Duodenal mucosa (tissue), 2 donors: ENCODE results near the gene ADAM20.
"Not testable (repeated sequence)": the region's sequence is repeated elsewhere in the genome, so short reads cannot be mapped to it uniquely, and the experiment has no call there.

Experiments used
- H3K27ac ChIP-seq: one replicate; pipeline ENCODE4 v1.7.0; 2013; ENCODE audit warnings: low read depth, low read length
- H3K27me3 ChIP-seq, 2 donors: one replicate each; pipeline ENCODE4 v1.7.0; 2013; ENCODE audit warnings: low read length in 2 of 2, control low read depth in 1 of 2; ENCODE audit not compliant: insufficient read depth in 2 of 2, control insufficient read depth in 1 of 2
- H3K36me3 ChIP-seq, 2 donors: one replicate each; pipeline ENCODE4 v1.7.0; 2013; ENCODE audit warnings: low read length in 2 of 2, control low read depth in 1 of 2; ENCODE audit not compliant: insufficient read depth in 2 of 2, control insufficient read depth in 1 of 2
- H3K4me1 ChIP-seq, 2 donors: one replicate each; pipeline ENCODE4 v1.7.0; 2013; ENCODE audit warnings: low read length in 2 of 2, control low read depth in 1 of 2; ENCODE audit not compliant: insufficient read depth in 2 of 2, control insufficient read depth in 1 of 2
- H3K4me3 ChIP-seq, 2 donors: one replicate each; pipeline ENCODE4 v1.7.0; 2013; ENCODE audit warnings: low read length in 2 of 2, low read depth in 1 of 2
- H3K9ac ChIP-seq, 2 donors: one replicate each; pipeline ENCODE4 v1.7.0; 2013; ENCODE audit warnings: low read length in 2 of 2, low read depth in 1 of 2
- H3K9me3 ChIP-seq, 2 donors: one replicate each; pipeline ENCODE4 v1.7.0; 2013; ENCODE audit warnings: low read length in 2 of 2, control low read depth in 1 of 2; ENCODE audit not compliant: control insufficient read depth in 1 of 2

ADAM20 gene

DNA sequence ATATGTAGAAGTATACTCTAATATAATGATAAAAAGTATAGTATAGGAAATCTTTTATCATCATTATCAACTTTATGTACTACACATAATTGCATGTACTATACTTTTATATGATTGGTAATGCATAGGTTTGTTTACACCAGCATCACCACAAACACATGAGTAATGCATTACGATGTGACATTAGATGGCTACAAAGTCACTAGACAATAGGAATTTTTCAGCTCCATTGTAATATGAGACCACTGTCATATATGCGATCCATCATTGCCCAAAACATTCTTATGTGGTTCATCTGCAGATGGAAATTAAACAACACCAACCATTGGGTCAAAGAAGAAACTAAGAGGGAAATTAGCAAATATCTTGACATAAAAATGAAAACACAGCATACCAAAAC lies 4.4 kb downstream of the ADAM20 start:
- H3K9ac ChIP-seq: no peak overlapping the region
- no peaks in the 10 kb centered on the region for H3K36me3 ChIP-seq
- no peaks in the 10 kb centered on the region for H3K9me3 ChIP-seq
- H3K4me3 ChIP-seq: no peak overlapping the region
- H3K27me3 ChIP-seq: no peaks in the 10 kb centered on the region
- H3K4me1 ChIP-seq: no peaks in the 10 kb centered on the region
- no peak overlapping the region for H3K27ac ChIP-seq

DNA sequence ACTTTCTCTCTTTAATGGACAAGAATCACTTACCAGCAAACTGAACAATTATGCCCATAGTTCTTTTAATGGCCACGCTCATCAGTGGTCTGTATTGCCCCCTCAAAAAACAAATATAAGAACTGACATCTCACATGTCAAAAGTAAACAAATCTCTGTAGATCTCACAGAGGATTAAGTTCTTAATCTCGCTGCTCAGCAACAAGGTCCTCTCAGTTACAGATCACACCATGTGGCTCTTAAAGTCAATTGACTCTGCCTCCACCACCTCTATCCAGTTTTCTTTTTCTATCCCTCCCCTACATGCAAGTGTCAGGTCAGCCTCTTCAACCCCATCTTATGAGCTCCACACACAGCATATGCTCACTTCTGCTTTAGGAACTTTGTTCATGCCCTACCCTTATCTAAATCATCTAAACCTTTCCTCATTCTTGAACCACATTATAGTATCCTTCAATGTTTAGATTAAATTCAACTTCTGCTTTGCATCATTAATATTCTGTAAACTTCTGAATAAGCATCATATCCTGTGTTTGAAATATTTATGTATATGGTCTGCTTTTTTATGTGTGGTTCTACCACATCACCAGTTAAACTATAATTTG lies 7.2 kb downstream of the ADAM20 start:
- no peaks in the 10 kb centered on the region for H3K36me3 ChIP-seq
- H3K4me3 ChIP-seq: no peak overlapping the region
- H3K4me1 ChIP-seq: no peaks in the 10 kb centered on the region
- H3K9ac ChIP-seq: no peak overlapping the region
- H3K27me3 ChIP-seq: no peaks in the 10 kb centered on the region
- H3K27ac ChIP-seq: no peak overlapping the region
- H3K9me3 ChIP-seq: no peaks in the 10 kb centered on the region

DNA sequence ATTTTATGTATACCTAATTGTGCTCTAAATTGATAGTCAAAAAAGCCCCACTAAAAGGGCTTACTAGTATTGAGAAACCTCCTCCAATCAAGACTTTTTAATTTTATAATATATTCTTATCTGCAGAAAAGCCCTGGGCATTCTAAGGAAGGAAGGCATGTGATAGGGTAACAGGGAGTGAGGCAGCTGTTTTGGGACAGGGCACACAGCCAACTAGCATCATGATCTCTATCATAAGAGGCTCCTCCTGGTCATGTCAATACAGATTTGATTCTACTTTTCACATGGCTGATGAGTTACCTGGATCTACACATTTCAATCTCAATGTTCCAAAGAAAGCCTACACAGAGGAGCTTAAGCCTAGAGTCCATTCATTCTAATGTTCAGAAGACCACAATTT lies 9.1 kb downstream of the ADAM20 start:
- H3K27me3 ChIP-seq: no peaks in the 10 kb centered on the region
- H3K9ac ChIP-seq: no peak overlapping the region
- no peak overlapping the region for H3K4me3 ChIP-seq
- H3K27ac ChIP-seq: no peak overlapping the region
- no peaks in the 10 kb centered on the region for H3K9me3 ChIP-seq
- no peaks in the 10 kb centered on the region for H3K36me3 ChIP-seq
- H3K4me1 ChIP-seq: no peaks in the 10 kb centered on the region

DNA sequence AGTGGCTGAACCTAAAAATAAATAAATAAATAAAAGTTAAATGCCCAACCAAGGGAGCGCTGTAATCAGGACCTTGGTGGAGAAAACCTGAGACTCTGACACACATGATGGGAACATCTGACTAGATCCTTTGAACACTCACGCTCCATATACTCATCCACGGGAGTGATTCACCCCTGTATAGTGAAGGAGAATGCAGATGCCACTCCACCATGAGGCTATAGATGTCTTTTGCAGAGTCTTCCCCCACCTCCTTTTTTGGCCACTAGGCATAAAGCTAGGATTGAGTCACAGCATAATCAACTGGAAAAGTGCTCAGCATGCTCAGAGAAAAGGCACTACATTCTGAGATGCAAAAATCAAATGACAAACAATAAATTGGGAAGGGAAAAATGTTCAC lies 19.0 kb downstream of the ADAM20 start:
- no peaks in the 10 kb centered on the region for H3K27me3 ChIP-seq
- H3K9me3 ChIP-seq: peaks cover 0 to 5% of the 10 kb centered on the region in 2 donors
- no peak overlapping the region for H3K9ac ChIP-seq
- H3K36me3 ChIP-seq: no peaks in the 10 kb centered on the region
- no peaks in the 10 kb centered on the region for H3K4me1 ChIP-seq
- H3K27ac ChIP-seq: no peak overlapping the region
- no peak overlapping the region for H3K4me3 ChIP-seq

DNA sequence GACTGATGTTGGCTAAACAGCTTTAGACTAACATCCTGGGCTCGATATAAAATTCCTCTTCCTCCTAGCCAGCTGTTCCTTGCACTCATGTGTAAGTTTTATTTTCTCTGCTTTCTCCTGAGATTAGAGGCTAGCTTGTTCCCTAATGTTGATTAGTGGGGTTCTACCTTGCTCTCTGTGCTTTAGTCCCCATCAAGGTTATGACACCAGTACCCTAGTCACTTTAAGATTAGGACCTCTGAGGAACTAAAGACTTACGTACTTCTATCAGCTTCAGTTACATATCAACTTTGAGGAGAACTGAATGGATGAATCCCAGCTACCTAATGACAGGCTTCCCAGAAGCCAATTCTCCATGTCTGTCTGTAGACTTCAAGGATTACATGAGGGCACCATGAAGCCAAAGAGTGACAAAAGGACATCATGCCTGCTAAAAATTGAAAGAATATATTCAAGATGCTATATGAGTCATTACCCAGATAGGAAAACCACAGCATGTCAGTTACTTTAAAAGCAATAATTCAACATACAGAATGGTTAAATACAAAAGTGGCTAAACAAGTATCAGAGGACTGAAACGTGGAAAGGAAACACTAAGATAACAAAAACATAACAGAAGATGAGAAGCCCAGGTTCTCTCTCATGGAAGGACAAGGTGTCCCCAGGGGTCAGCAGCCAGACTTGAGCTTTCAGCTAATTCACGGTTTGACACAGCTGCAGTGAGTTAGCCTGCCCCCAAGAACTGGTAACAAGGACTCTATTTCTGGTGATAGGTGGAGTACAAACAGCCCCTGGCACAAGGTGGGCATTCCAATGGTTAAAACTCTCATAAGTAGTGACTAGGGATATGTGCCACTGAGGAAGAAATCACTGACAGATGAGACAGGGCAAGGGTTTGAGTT lies 20.4 kb downstream of the ADAM20 start:
- Histone ChIP-seq H3K36me3 (no peaks in the 10 kb centered on the region), H3K9me3 (peaks cover 0 to 5% of the 10 kb centered on the region in 2 donors), H3K27ac (no peak overlapping the region)

DNA sequence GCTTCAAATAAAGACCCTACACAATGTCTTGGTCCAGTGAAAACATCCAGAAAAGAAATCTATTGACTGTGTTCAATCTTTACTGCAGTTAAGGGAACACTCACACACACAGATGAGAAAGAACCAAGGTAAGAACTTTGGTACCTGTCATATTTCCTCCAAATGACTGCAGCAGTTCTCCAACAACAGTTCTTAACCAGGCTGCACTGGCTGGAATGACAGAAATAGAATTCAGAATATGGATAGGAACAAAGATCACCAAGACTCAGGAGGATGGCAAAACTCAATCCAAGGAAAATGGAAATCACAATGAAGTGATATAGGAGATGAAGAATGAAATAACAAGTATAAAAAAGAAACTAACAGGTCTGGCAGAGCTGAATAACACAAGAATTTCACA lies 36.6 kb downstream of the ADAM20 start:
- Histone ChIP-seq H3K27me3 (no peaks in the 10 kb centered on the region), H3K9me3 (no peaks in the 10 kb centered on the region), H3K9ac (no peak overlapping the region), H3K27ac (no peak overlapping the region), H3K4me1 (no peaks in the 10 kb centered on the region), H3K4me3 (no peak overlapping the region), H3K36me3 (no peaks in the 10 kb centered on the region)

More for the DNA sequence above, 20.4 kb downstream of the ADAM20 start:
- no peak overlapping the region for H3K4me3 ChIP-seq
- no peaks in the 10 kb centered on the region for H3K27me3 ChIP-seq
- H3K9ac ChIP-seq: no peak overlapping the region
- H3K4me1 ChIP-seq: no peaks in the 10 kb centered on the region

DNA sequence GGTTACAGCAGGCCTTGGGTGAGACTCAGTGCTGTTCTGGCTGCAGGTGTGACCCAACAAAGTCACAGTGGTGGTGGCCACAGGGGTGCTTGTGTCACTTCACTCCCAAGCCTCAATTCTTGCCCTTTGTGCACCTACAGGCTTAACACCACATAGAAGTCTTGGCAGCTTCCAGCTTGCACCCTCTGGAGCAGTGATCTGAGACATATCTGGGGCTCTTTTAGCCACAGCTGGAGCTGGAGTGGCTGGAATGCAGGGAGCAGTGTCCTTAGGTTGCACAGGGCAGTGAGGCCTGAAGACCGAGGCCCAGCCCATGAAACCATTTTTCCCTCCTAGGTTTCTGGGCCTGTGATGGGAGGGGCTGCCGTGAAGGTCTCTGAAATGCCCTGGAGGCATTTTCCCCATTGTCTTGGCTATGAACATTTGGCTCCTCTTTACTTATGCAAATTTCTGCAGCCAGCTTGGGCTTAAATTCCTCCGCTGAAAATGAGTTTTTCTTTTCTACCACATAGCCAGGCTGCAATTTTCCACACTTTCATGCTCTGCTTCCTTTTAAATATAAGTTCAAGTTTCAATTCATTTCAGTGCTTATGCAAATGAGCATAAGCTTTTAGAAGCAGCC lies 45.1 kb downstream of the ADAM20 start:
- no peak overlapping the region for H3K27ac ChIP-seq
- no peak overlapping the region for H3K4me3 ChIP-seq
- no peak overlapping the region for H3K9ac ChIP-seq
- H3K27me3 ChIP-seq: no peaks in the 10 kb centered on the region
- H3K4me1 ChIP-seq: no peaks in the 10 kb centered on the region
- no peaks in the 10 kb centered on the region for H3K36me3 ChIP-seq
- peaks cover 20 to 27% of the 10 kb centered on the region in 2 donors for H3K9me3 ChIP-seq

DNA sequence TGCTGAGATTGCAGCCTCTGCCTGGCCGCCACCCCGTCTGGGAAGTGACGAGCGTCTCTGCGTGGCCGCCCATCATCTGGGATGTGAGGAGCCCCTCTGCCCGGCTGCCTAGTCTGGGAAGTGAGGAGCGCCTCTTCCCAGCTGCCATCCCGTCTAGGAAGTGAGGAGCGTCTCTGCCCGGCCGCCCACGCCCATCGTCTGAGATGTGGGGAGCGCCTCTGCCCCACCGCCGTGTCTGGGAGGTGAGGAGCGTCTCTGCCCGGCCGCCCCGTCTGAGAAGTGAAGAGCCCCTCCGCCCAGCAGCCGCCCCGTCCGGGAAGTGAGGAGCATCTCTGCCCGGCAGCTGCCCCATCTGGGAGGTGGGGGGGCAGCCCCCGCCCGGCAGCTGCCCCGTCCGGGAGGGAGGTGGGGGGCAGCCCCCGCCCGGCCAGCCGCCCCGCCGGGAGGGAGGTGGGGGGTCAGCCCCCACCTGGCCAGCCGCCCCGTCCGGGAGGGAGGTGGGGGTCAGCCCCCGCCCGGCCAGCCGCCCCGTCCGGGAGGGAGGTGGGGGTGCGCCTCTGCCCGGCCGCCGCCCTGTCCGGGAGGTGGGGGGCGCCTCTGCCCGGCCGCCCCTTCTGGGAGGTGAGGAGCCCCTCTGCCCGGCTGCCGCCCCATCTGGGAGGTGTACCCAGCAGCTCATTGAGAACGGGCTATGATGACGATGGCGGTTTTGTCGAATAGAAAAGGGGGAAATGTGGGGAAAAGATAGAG lies 57.3 kb downstream of the ADAM20 start:
- not testable (repeated sequence) for H3K36me3 ChIP-seq, H3K4me3 ChIP-seq, H3K9me3 ChIP-seq, H3K4me1 ChIP-seq, H3K9ac ChIP-seq, H3K27me3 ChIP-seq, H3K27ac ChIP-seq

DNA sequence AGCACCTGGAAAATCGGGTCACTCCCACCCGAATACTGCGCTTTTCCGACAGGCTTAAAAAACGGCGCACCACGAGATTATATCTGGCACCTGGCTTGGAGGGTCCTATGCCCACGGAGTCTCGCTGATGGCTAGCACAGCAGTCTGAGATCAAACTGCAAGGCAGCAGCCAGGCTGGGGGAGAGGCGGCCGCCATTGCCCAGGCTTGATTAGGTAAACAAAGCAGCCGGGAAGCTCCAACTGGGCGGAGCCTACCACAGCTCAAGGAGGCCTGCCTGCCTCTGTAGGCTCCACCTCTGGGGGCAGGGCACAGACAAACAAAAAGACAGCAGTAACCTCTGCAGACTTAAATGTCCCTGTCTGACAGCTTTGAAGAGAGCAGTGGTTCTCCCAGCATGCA lies 59.3 kb downstream of the ADAM20 start:
- H3K36me3 ChIP-seq, H3K4me3 ChIP-seq, H3K9ac ChIP-seq, H3K27ac ChIP-seq, H3K27me3 ChIP-seq, H3K9me3 ChIP-seq, H3K4me1 ChIP-seq: not testable (repeated sequence)

DNA sequence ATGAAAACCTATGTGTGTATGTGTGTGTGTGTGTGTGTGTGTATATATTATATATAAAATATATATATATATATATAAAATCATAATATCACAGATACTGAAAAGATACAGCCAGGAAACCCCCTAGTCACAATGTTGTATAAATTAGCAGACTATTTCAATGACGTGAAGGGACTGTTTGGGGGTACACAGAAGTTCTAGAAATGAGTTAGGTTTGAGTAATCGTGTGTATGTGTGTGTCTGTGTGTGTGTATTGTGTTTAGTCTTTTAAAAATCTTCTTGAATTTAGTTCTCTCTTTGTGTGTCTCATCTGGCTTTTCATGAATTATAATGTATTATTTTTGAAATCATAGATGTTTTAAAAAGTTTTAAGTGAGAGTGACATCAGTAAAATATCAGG lies 61.0 kb downstream of the ADAM20 start:
- H3K9me3 ChIP-seq: no peaks in the 10 kb centered on the region
- no peaks in the 10 kb centered on the region for H3K27me3 ChIP-seq
- no peaks in the 10 kb centered on the region for H3K4me1 ChIP-seq
- no peak overlapping the region for H3K27ac ChIP-seq
- no peak overlapping the region for H3K9ac ChIP-seq
- no peak overlapping the region for H3K4me3 ChIP-seq
- H3K36me3 ChIP-seq: no peaks in the 10 kb centered on the region
